Neural progenitor cell (in vitro differentiated cells): ENCODE results near the gene TMEM218. TPM values are rescaled to one million over a fixed set of nuclear protein-coding genes. Genes with fewer than 3 reads are reported as not detected.

ENCODE experiments used
- DNase-seq: peaks from one replicate; pipeline ENCODE4 v3.0.0-alpha.2; 2016; ENCODE audit warnings: low spot score
- H2AFZ ChIP-seq: fragments of 200-600 bp; sonication (generic); replicated peaks from 2 replicates; pipeline ENCODE4 v1.6.1; 2016; ENCODE audit warnings: antibody characterized with exemption
- H3F3A ChIP-seq: fragments of 200-600 bp; sonication (generic); 2 replicates; pipeline ENCODE4 v1.6.1; 2016; ENCODE audit warnings: antibody characterized with exemption, low read depth
- H3K27ac ChIP-seq: fragments of 200-600 bp; sonication (generic); 2 replicates; pipeline ENCODE4 v1.5.1; 2016; ENCODE audit warnings: mild to moderate bottlenecking
- H3K27me3 ChIP-seq: fragments of 200-600 bp; sonication (generic); 2 replicates; pipeline ENCODE4 v1.6.1; 2016; ENCODE audit warnings: mild to moderate bottlenecking, moderate library complexity
- H3K36me3 ChIP-seq: fragments of 200-600 bp; sonication (generic); 2 replicates; pipeline ENCODE4 v1.5.1; 2016
- H3K4me1 ChIP-seq: fragments of 200-600 bp; sonication (generic); 2 replicates; pipeline ENCODE4 v1.6.1; 2016; ENCODE audit warnings: mixed run types
- H3K4me2 ChIP-seq: fragments of 200-600 bp; sonication (generic); 2 replicates; pipeline ENCODE4 v1.6.1; 2016
- H3K4me3 ChIP-seq: fragments of 200-600 bp; sonication (generic); 2 replicates; pipeline ENCODE4 v1.5.1; 2016
- H3K79me2 ChIP-seq: fragments of 200-600 bp; sonication (generic); 2 replicates; pipeline ENCODE4 v1.6.1; 2016; ENCODE audit warnings: low read depth
- H3K9ac ChIP-seq: fragments of 200-600 bp; sonication (generic); 2 replicates; pipeline ENCODE4 v1.6.1; 2016
- H3K9me3 ChIP-seq: fragments of 200-600 bp; sonication (generic); 2 replicates; pipeline ENCODE4 v1.5.1; 2016; ENCODE audit warnings: low read depth
- H4K20me1 ChIP-seq: fragments of 200-600 bp; sonication (generic); 2 replicates; pipeline ENCODE4 v1.6.1; 2016; ENCODE audit warnings: low read depth
- H3K27ac Mint-ChIP-seq: 3 replicates; pipeline ENCODE4 v1.8.0; 2021; ENCODE audit warnings: mixed read lengths
- H3K27me3 Mint-ChIP-seq: 2 replicates; pipeline ENCODE4 v1.8.0; 2022; ENCODE audit warnings: low read depth, mild to moderate bottlenecking, inconsistent platforms, moderate library complexity, mixed read lengths; ENCODE audit not compliant: insufficient read depth
- H3K36me3 Mint-ChIP-seq: 3 replicates; pipeline ENCODE4 v1.8.0; 2021; ENCODE audit warnings: mixed read lengths
- H3K4me1 Mint-ChIP-seq: 3 replicates; pipeline ENCODE4 v1.8.0; 2021; ENCODE audit warnings: mixed read lengths
- H3K4me3 Mint-ChIP-seq: 3 replicates; pipeline ENCODE4 v1.8.0; 2021; ENCODE audit warnings: mild to moderate bottlenecking, moderate library complexity, mixed read lengths
- H3K9me3 Mint-ChIP-seq: 3 replicates; pipeline ENCODE4 v1.8.0; 2020; ENCODE audit warnings: mixed read lengths
- CTCF ChIP-seq: fragments of 200-600 bp; sonication (generic); IDR thresholded peaks from 2 replicates; pipeline ENCODE4 v1.5.1; 2017; ENCODE audit warnings: antibody characterized with exemption, mild to moderate bottlenecking
- EZH2 ChIP-seq: fragments of 200-600 bp; sonication (generic); IDR thresholded peaks from 2 replicates; pipeline ENCODE4 v1.6.1; 2017; ENCODE audit warnings: antibody characterized with exemption, mild to moderate bottlenecking, moderate library complexity
- EZH2phosphoT487 ChIP-seq: fragments of 200-600 bp; sonication (generic); IDR thresholded peaks from 2 replicates; pipeline ENCODE4 v1.6.1; 2017; ENCODE audit warnings: antibody characterized with exemption
- total RNA-seq: library from RNA; depleted of rRNA; stranded (reverse); fragments of >200 nt; gene quantifications from 2 replicates; pipeline ENCODE4 v1.2.3, GENCODE V29; 2015; ENCODE audit warnings: low replicate concordance

TMEM218 gene
- total RNA-seq, 1 donor from 2014 or later: 44.1 TPM

DNA sequence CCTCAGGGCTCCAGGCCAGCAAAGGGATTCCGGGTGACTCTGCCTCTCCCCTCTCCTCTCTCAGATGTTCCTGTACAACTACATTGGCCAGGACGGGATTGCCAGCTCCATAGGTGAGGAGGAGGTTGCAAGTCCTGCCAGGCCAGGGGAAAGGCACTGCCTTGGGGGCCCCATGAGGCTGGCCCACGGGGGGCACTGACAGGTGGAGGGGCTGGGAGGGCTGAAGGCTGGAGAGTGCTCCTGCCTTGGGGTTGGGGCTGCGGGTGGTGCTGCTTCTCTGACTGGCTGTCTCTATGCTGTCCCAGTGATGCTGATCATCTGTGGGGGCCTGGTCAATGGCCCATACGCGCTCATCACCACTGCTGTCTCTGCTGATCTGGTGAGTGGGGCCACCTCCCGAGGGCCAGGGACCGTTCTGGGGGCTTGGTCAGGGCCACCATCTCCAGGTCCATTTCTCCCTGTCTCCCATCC lies 26.6 kb downstream of the TMEM218 start:
- Histone ChIP-seq H3K4me1 (peaks cover 4% of the 10 kb centered on the region), H3F3A (no peaks in the 10 kb centered on the region), H3K4me2 (no peak overlapping the region), H3K36me3 (no peaks in the 10 kb centered on the region), H3K4me3 (no peak overlapping the region), H3K27me3 (no peaks in the 10 kb centered on the region), H3K9ac (no peak overlapping the region), H4K20me1 (no peaks in the 10 kb centered on the region), H3K79me2 (no peaks in the 10 kb centered on the region), H2AFZ (no peak overlapping the region), H3K9me3 (no peaks in the 10 kb centered on the region), H3K27ac (no peak overlapping the region)
- peaks cover 2% of the 10 kb centered on the region for H3K36me3 Mint-ChIP-seq
- no peak for DNase-seq
- TF ChIP-seq CTCF (no peak), EZH2 (no peak), EZH2phosphoT487 (no peak)
- H3K27me3 Mint-ChIP-seq: peaks cover 10% of the 10 kb centered on the region
- H3K9me3 Mint-ChIP-seq: no peaks in the 10 kb centered on the region
- H3K27ac Mint-ChIP-seq: peak overlapping the region; percentile 47
- no peak overlapping the region for H3K4me3 Mint-ChIP-seq
- H3K4me1 Mint-ChIP-seq: peaks cover 16% of the 10 kb centered on the region

GRCh38 chr11:125084057-125084416 lies 27.4 kb downstream of the TMEM218 start:
- Mint-ChIP-seq H3K27ac (no peak overlapping the region), H3K4me1 (peaks cover 16% of the 10 kb centered on the region), H3K36me3 (peaks cover 2% of the 10 kb centered on the region), H3K27me3 (peaks cover 10% of the 10 kb centered on the region), H3K4me3 (no peak overlapping the region), H3K9me3 (no peaks in the 10 kb centered on the region)
- no peak for DNase-seq
- H3K4me3 ChIP-seq: no peak overlapping the region
- H4K20me1 ChIP-seq: no peaks in the 10 kb centered on the region
- H2AFZ ChIP-seq: no peak overlapping the region
- H3K79me2 ChIP-seq: no peaks in the 10 kb centered on the region
- no peaks in the 10 kb centered on the region for H3F3A ChIP-seq
- no peak overlapping the region for H3K27ac ChIP-seq
- no peak for TF ChIP-seq EZH2phosphoT487
- no peak for TF ChIP-seq CTCF
- TF ChIP-seq EZH2: no peak
- peaks cover 4% of the 10 kb centered on the region for H3K4me1 ChIP-seq
- H3K9ac ChIP-seq: no peak overlapping the region
- no peaks in the 10 kb centered on the region for H3K9me3 ChIP-seq
- H3K36me3 ChIP-seq: no peaks in the 10 kb centered on the region
- H3K27me3 ChIP-seq: no peaks in the 10 kb centered on the region
- no peak overlapping the region for H3K4me2 ChIP-seq

DNA sequence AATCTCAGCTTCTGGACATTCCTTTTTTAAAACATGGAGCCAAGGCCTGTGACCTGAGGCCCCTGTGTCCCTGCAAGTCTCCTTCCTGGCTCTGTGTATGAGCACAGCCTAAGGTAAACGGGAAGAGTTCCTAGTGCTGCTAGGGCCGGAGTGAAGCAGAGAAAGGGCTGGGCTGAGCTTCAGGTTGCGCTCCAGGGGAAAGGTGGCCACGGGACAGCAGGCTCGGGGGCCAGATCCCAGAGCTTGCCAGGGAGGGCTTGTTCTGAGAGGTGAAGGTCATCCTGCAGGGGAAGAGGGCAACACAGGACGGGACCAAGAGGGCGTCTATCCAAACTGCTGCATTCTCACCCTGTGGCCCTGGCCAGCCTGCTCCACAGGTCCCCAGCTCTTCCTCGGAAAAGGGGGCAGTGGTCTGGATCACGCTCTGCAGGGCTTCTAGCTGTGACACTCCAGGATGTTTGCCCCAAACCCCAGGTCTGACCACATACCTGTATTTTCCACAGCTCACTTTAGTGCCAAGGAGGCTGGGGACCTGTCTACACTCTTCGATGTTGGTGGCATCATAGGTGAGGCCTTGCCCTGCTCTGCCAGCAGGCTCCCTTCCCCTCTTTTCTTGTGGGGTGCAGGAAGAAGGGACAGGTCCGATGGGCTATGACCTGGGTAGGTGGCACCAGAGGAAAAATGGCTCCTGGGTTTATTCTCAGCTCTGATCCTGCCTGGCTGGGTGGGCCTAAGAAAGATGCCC lies 27.9 kb downstream of the TMEM218 start:
- no peak for TF ChIP-seq EZH2phosphoT487
- no peak for TF ChIP-seq CTCF
- no peak for TF ChIP-seq EZH2
- H3K27ac Mint-ChIP-seq: peak overlapping the region; percentile 39
- Histone ChIP-seq H3K27ac (no peak overlapping the region), H3K4me1 (peaks cover 4% of the 10 kb centered on the region), H3K27me3 (no peaks in the 10 kb centered on the region), H2AFZ (no peak overlapping the region), H3K9ac (no peak overlapping the region), H3K79me2 (no peaks in the 10 kb centered on the region), H3K4me3 (no peak overlapping the region), H4K20me1 (no peaks in the 10 kb centered on the region), H3F3A (no peaks in the 10 kb centered on the region), H3K36me3 (no peaks in the 10 kb centered on the region), H3K9me3 (no peaks in the 10 kb centered on the region), H3K4me2 (no peak overlapping the region)
- H3K36me3 Mint-ChIP-seq: peaks cover 2% of the 10 kb centered on the region
- DNase-seq: no peak
- peaks cover 12% of the 10 kb centered on the region for H3K27me3 Mint-ChIP-seq
- no peak overlapping the region for H3K4me3 Mint-ChIP-seq
- H3K9me3 Mint-ChIP-seq: no peaks in the 10 kb centered on the region
- peaks cover 16% of the 10 kb centered on the region for H3K4me1 Mint-ChIP-seq
